Thymus (tissue), 11 donors: ENCODE results near the gene NHLRC4. TPM values are rescaled to one million over a fixed set of nuclear protein-coding genes. Genes with fewer than 3 reads are reported as not detected.
"Not testable (repeated sequence)": the region's sequence is repeated elsewhere in the genome, so short reads cannot be mapped to it uniquely, and the experiment has no call there.

ENCODE experiments used
- DNase-seq, 9 donors: peaks; one replicate each; pipeline ENCODE4 v3.0.0-alpha.2; 2013; ENCODE audit warnings: low spot score in 9 of 9, low read depth in 6 of 9, missing footprints in 1 of 9
- H3K27ac ChIP-seq, 2 donors: one replicate each; pipeline ENCODE4 v1.5.1; 2013; ENCODE audit warnings: control low read depth in 1 of 2, low read depth in 1 of 2, low read length in 1 of 2, mild to moderate bottlenecking in 1 of 2, moderate library complexity in 1 of 2
- H3K27me3 ChIP-seq, 2 donors: one replicate each; pipeline ENCODE4 v1.5.1; 2013; ENCODE audit warnings: low read length in 1 of 2; ENCODE audit not compliant: control insufficient read depth in 2 of 2, insufficient read depth in 1 of 2
- H3K36me3 ChIP-seq, 2 donors: one replicate each; pipeline ENCODE4 v1.5.1; 2013; ENCODE audit warnings: low read length in 1 of 2, mild to moderate bottlenecking in 1 of 2, moderate library complexity in 1 of 2; ENCODE audit not compliant: control insufficient read depth in 2 of 2, insufficient read depth in 2 of 2
- H3K4me1 ChIP-seq, 2 donors: one replicate each; pipeline ENCODE4 v1.5.1; 2013; ENCODE audit warnings: low read length in 2 of 2; ENCODE audit not compliant: control insufficient read depth in 2 of 2, insufficient read depth in 2 of 2
- H3K4me3 ChIP-seq, 2 donors: one replicate each; pipeline ENCODE4 v1.5.1; 2013; ENCODE audit warnings: low read length in 2 of 2, control low read depth in 1 of 2, mild to moderate bottlenecking in 1 of 2
- H3K9me3 ChIP-seq, 2 donors: one replicate each; pipeline ENCODE4 v1.5.1; 2013; ENCODE audit warnings: low read length in 1 of 2, mild to moderate bottlenecking in 1 of 2; ENCODE audit not compliant: control insufficient read depth in 2 of 2, insufficient read depth in 1 of 2
- WGBS: extraction: QIAGEN DNeasy Blood & Tissue Kit; methylation state at CpG from one replicate; pipeline ENCODE4 v1.1.7; 2013; 5-methylcytosine and 5-hydroxymethylcytosine counted together
- polyA plus RNA-seq: library from polyadenylated mRNA; stranded (reverse); fragments of 200-250 nt; gene quantifications from one replicate; pipeline ENCODE4 v1.2.3, GENCODE V29; 2013
- total RNA-seq: library from RNA; stranded (reverse); fragments of 120-200 nt; gene quantifications from one replicate; pipeline ENCODE4 v1.2.4, GENCODE V29; 2013
- donor health status: healthy.

NHLRC4 gene
- total and polyA plus RNA-seq, 2 donors = 3.1 to 5.5 TPM

DNA sequence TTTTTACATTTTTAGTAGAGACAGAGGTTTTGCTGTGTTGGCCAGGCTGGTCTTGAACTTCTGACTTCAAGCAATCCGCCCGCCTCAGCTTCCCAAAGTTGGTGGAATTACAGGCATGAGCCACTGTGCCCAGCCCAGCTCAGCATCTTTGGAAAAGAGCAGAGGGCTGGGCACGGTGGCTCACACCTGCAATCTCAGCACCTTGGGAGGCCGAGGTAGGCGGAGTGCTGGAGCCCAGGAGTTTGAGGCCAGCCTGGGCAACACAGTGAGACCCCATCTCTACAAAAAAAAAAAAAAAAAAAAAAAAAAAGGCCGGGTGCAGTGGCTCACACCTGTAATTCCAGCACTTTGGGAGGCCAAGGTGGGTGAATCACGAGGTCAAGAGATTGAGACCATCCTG, 30.9 kb downstream of the NHLRC4 start:
- not testable (repeated sequence) for H3K27ac ChIP-seq, H3K4me3 ChIP-seq, H3K27me3 ChIP-seq, DNase-seq, H3K9me3 ChIP-seq
- WGBS = 96% methylated on average over 7 of the region's 7 CpGs
- Histone ChIP-seq H3K4me1 (peaks cover 20 to 62% of the 10 kb centered on the region in 2 donors), H3K36me3 (peaks cover 27 to 41% of the 10 kb centered on the region in 2 donors)

DNA sequence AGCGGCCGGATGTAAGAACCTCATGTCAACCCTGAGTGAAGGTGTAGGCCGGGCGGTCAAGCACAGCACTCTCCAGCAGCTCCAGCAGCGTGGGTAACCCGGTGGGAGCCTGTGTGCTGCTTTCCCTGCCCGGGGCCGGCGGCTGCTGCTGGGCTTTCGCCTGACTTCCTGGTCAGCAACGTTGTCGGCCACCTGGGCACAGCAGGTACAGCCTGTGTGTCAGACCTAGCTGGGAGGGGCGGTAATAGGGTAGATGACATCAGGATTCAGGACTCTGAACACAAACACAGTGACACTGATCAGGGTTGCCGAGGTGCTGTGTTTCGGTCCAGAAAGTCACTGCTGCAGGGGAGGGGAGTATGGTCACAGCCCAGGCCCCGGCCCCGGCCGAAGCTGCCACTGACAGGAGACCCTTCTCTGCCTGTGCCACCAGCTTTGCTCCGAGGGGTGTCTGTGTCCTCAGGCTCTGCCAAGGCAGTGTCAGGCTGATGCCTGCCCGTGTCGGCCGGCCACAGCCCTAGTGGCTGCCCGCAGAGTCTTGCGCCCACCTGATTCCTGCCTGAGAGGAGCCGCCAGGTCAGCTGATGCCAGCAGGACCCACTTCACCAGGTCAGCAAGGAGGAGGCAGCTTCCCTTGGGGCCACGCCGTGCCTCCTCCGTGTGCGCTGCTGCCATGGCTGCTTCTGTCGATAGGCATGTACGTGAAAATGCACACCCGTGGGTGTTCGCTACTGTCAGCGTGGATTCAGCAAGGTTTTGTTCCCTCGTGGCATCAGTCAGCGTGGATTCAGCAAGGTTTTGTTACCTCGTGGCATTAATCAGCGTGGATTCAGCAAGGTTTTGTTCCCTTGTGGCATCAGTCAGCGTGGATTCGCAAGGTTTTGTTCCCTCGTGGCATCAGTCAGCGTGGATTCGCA, 32.3 kb downstream of the NHLRC4 start:
- no peaks in the 10 kb centered on the region for H3K27me3 ChIP-seq
- no peak overlapping the region for H3K4me3 ChIP-seq
- WGBS = 98% methylated on average over 43 of the region's 43 CpGs
- DNase-seq = no peak
- H3K36me3 ChIP-seq = peaks cover 22 to 29% of the 10 kb centered on the region in 2 donors
- no peaks in the 10 kb centered on the region for H3K9me3 ChIP-seq
- peaks cover 30 to 63% of the 10 kb centered on the region in 2 donors for H3K4me1 ChIP-seq
- no peak overlapping the region for H3K27ac ChIP-seq

DNA sequence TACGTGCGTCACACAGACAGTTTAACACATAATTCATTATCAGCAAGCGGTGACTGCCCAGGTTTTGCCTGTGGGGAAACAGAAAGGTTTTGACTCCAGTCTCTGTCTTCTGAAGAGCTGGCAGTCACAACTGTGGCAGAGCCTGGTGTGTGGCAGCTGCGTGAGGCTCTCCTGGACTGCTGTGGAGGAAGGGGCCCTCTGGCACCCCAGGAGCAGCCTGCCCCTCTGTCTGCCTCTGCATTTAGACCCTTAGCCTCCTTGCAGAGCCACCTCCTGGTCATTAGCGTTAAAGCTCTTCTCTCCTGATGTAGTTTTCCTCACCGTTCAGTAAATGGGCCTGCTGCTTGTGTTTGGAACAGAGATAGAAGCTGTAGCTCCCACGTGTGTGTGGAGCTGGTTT, 34.0 kb downstream of the NHLRC4 start:
- WGBS = 49% methylated on average over 7 of the region's 7 CpGs
- H3K9me3 ChIP-seq = peaks cover 0 to 11% of the 10 kb centered on the region in 2 donors
- H3K4me1 ChIP-seq = peaks cover 38 to 66% of the 10 kb centered on the region in 2 donors
- peak in 2 of 9 donors; percentile 36 to 66 for DNase-seq
- H3K27me3 ChIP-seq = no peaks in the 10 kb centered on the region
- no peak overlapping the region for H3K4me3 ChIP-seq
- H3K27ac ChIP-seq = peak overlapping the region; percentile 74 to 79
- H3K36me3 ChIP-seq = peaks cover 21 to 28% of the 10 kb centered on the region in 2 donors

DNA sequence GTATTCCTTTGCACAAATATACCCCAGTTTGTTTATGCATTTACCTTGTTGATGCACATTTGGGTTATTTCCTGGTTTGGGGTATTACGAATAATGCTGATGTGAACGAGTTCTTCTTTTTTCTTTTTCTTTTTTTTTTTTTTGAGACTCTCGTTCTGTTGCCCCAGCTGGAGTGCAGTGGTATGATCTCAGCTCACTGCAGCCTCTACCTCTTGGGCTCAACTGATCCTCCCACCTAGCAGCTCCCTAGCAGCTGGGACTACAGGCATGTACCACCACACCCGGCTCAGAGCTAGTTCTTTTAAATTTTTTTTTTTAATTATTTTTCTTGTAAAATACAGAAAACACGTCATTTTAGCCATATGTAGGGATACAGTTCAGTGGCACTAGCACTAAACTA, 37.1 kb downstream of the NHLRC4 start:
- Histone ChIP-seq H3K27ac (peak overlapping the region; percentile 98 to 99), H3K36me3 (peaks cover 7 to 8% of the 10 kb centered on the region in 2 donors), H3K4me1 (peaks cover 38 to 57% of the 10 kb centered on the region in 2 donors), H3K4me3 (peak overlapping the region; percentile 17 to 32), H3K27me3 (no peaks in the 10 kb centered on the region), H3K9me3 (peaks cover 0 to 11% of the 10 kb centered on the region in 2 donors)
- DNase-seq = peak in 4 of 9 donors; percentile 42 to 78 (median 46)
- 20% methylated on average over 5 of the region's 5 CpGs for WGBS

DNA sequence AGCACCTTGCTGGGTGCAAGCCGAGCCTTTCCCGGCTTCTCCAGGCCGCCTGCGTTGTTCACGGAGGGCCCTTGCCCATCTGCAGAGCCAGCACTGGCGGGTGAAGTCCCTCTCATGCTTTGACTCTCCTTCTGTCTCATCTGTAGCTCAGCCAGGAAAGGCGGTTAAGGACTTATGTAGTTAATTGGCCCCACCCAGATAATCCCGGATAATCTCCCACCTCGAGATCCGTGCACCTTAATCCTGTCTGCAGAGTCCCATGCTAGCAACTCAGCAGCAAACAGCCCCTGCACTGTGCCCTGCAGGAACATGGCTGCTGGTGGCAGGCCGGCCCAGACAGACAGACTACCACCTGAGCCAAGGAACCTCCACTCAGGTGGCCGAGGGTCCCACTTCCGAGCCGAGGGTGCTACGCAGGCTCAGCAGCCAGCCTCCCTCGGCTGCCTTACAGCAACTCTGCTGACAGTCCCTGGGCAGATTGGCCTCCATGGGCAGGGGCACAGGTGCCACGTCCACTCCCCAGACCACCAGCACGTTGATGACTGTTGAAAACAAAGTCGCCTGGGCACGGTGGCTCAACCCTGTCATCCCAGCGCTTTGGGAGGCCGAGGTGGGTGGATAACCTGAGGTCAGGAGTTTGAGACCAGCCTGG, 40.0 kb downstream of the NHLRC4 start:
- 97% methylated on average over 22 of the region's 22 CpGs for WGBS
- Histone ChIP-seq H3K4me1 (peaks cover 27 to 44% of the 10 kb centered on the region in 2 donors), H3K27me3 (no peaks in the 10 kb centered on the region), H3K9me3 (peaks cover 0 to 11% of the 10 kb centered on the region in 2 donors), H3K36me3 (peaks cover 0 to 3% of the 10 kb centered on the region in 2 donors), H3K4me3 (no peak overlapping the region), H3K27ac (no peak overlapping the region)
- no peak for DNase-seq

DNA sequence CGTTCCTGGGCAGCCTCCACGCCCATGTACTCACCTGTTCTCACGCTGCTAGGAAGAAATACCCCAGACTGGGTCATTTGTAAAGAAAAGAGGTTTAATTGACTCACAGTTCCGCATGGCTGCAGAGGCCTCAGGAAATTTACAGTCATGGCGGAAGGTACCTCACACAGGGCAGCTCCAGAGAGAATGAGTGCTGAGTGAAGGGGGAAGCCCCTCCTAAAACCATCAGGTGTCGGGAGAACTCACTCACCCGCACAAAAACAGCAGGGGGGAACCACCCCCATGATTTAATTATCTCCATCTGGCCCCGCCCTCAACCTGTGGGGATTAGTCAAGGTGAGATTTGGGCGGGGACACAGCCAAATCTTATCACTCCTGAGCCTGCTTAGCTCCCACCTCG, 41.2 kb downstream of the NHLRC4 start:
- peaks cover 0 to 11% of the 10 kb centered on the region in 2 donors for H3K9me3 ChIP-seq
- DNase-seq = no peak
- H3K4me3 ChIP-seq = no peak overlapping the region
- H3K36me3 ChIP-seq = peaks cover 0 to 3% of the 10 kb centered on the region in 2 donors
- H3K27me3 ChIP-seq = no peaks in the 10 kb centered on the region
- peaks cover 18 to 33% of the 10 kb centered on the region in 2 donors for H3K4me1 ChIP-seq
- 91% methylated on average over 10 of the region's 10 CpGs for WGBS
- no peak overlapping the region for H3K27ac ChIP-seq

DNA sequence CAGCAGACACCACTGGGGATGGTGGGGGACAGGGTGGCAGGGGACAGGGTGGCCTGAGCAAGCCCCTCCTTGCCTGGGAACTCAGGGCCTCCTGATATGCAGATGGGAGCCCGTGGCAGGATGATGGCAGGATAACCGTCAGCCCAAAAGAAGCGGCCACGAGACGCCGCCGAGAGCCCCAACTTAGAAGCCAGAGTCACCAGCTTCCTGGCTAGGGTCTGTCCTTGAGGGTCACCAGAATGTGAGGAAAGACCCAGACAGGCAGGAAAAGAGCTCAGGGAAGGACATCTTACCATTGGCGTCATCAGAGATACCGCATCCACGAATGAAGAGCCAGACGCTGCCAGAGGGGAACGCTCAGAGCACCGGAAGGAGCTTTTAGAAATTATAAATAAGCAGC, 42.5 kb downstream of the NHLRC4 start:
- WGBS = 97% methylated on average over 13 of the region's 13 CpGs
- Histone ChIP-seq H3K27me3 (no peaks in the 10 kb centered on the region), H3K4me3 (no peak overlapping the region), H3K27ac (no peak overlapping the region), H3K9me3 (peaks cover 0 to 11% of the 10 kb centered on the region in 2 donors), H3K36me3 (peaks cover 5 to 7% of the 10 kb centered on the region in 2 donors), H3K4me1 (peaks cover 9 to 20% of the 10 kb centered on the region in 2 donors)
- no peak for DNase-seq

DNA sequence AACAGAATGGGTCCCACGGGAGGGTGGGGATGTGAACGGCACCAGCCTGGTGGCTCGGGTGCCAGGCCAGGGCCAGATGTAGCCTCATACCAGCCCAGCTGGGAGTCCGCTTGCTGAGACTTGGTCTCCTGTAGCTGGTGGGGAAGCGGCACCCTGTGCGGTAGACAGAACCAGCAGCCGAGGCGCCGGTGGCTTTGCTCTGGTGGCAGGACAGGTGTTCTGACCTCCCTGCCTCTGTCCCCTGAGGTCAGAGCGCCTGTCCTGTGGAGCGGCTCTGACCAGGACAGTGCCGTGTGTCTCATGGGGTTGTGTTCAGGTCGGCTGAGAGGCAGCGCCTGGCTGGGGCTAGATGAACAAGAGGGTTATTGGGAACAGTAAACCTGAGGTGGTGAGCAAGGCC, 43.2 kb downstream of the NHLRC4 start:
- peak overlapping the region in 1 of 2 donors; percentile 11 for H3K27ac ChIP-seq
- 96% methylated on average over 14 of the region's 14 CpGs for WGBS
- no peak overlapping the region for H3K4me3 ChIP-seq
- H3K9me3 ChIP-seq = peaks cover 0 to 8% of the 10 kb centered on the region in 2 donors
- H3K36me3 ChIP-seq = peaks cover 7 to 13% of the 10 kb centered on the region in 2 donors
- peaks cover 3 to 14% of the 10 kb centered on the region in 2 donors for H3K4me1 ChIP-seq
- no peaks in the 10 kb centered on the region for H3K27me3 ChIP-seq
- DNase-seq = no peak
